HepG2 (cell line): Measurements from ENCODE around the gene NSUN5. TPM values are rescaled to one million over a fixed set of nuclear protein-coding genes. Genes with fewer than 3 reads are reported as not detected.

Source experiments
- SKI ChIP-seq: fragments of 450-650 bp; IDR thresholded peaks from one replicate; pipeline ENCODE4 v1.6.1; 2018; ENCODE audit warnings: mild to moderate bottlenecking; ENCODE audit not compliant: partially characterized antibody
- SKIL ChIP-seq: sonication (generic); formaldehyde crosslinking; IDR thresholded peaks from 2 replicates; pipeline ENCODE4 v1.8.0; 2022; ENCODE audit warnings: missing genetic modification reagents, mild to moderate bottlenecking, moderate library complexity, borderline replicate concordance
- ZNF205 ChIP-seq: IDR thresholded peaks from 2 replicates; pipeline ENCODE4 v1.6.1; 2018; ENCODE audit warnings: missing biosample characterization, missing genetic modification reagents
- ZNF281 ChIP-seq: sonication (generic); formaldehyde crosslinking; IDR thresholded peaks from 2 replicates; pipeline ENCODE4 v1.4.0; 2020; ENCODE audit warnings: missing genetic modification reagents, borderline replicate concordance
- polyA plus RNA-seq, 8 experiments: library from polyadenylated mRNA; depleted of rRNA in 3 of 8; stranded (reverse) in 7 of 8; unstranded in 1 of 8; fragments of >200 nt; fragmentation: Illumina TruSeq in 4 of 8; extraction: Trizol in 4 of 8; gene quantifications; 2 replicates each; pipeline versions ENCODE4 v1.2.1 to v1.2.3, GENCODE V29; 2011 to 2016; ENCODE audit warnings: low read depth in 4 of 8, missing spikeins in 1 of 8, mixed read lengths in 1 of 8; ENCODE audit not compliant: insufficient read depth in 1 of 8
- total RNA-seq, 5 experiments: library from RNA; depleted of rRNA; stranded (reverse); fragments of >200 nt; fragmentation: Illumina TruSeq; extraction: Trizol; gene quantifications; 2 replicates each; pipeline ENCODE4 v1.2.3, GENCODE V29; 2016; ENCODE audit warnings: low read depth in 1 of 5
- TF ChIP-seq, protein P1 (sequence below): sonication (generic); formaldehyde crosslinking; conservative IDR thresholded peaks from 2 replicates; pipeline ENCODE4 v1.4.0; 2020; ENCODE audit warnings: mild to moderate bottlenecking, missing genetic modification reagents, moderate library complexity

The NSUN5 gene
- total and polyA plus RNA-seq, 2 of the 13 experiments (the other 11 are each of a cell fraction or from before 2014, with no cell fraction given) = 19.9 to 35.8 TPM

DNA sequence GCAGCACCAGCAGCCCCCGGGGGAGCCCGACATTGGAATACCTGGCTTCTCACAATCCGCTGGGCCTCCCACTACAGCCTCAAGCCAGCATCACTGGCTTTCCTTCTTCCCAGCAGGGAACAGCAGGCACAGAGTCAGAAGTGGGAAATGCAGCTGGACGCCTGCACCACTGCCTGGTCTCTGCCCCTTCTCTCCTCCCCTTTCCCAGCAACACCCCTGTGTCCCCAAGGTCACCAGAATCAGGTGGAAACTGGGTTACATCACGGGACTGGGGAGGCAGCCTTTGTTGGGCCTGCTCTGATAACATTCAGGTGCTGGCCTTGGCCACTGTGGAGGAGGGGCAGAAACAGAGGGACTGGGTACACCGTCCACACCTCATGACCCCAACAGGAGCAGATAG lies 16.8 kb upstream of the NSUN5 start (continued):
- TF ChIP-seq, protein P1, sequence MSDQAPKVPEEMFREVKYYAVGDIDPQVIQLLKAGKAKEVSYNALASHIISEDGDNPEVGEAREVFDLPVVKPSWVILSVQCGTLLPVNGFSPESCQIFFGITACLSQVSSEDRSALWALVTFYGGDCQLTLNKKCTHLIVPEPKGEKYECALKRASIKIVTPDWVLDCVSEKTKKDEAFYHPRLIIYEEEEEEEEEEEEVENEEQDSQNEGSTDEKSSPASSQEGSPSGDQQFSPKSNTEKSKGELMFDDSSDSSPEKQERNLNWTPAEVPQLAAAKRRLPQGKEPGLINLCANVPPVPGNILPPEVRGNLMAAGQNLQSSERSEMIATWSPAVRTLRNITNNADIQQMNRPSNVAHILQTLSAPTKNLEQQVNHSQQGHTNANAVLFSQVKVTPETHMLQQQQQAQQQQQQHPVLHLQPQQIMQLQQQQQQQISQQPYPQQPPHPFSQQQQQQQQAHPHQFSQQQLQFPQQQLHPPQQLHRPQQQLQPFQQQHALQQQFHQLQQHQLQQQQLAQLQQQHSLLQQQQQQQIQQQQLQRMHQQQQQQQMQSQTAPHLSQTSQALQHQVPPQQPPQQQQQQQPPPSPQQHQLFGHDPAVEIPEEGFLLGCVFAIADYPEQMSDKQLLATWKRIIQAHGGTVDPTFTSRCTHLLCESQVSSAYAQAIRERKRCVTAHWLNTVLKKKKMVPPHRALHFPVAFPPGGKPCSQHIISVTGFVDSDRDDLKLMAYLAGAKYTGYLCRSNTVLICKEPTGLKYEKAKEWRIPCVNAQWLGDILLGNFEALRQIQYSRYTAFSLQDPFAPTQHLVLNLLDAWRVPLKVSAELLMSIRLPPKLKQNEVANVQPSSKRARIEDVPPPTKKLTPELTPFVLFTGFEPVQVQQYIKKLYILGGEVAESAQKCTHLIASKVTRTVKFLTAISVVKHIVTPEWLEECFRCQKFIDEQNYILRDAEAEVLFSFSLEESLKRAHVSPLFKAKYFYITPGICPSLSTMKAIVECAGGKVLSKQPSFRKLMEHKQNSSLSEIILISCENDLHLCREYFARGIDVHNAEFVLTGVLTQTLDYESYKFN (CRISPR knock-in tag) = peak; percentile 73
- peak; percentile 56; the same call in 1 of the 2 replicates for TF ChIP-seq ZNF205 (CRISPR knock-in tag)
- peak; percentile 77; the same call in 1 of the 2 replicates for TF ChIP-seq SKIL (CRISPR knock-in tag)
- peak; percentile 97 for TF ChIP-seq ZNF281 (CRISPR knock-in tag)
- peak; percentile 14 for TF ChIP-seq SKI
